Ammon's horn (tissue), 1 donor: ENCODE results near the gene CCDC32.

Experiments
- DNase-seq: peaks from one replicate; pipeline ENCODE4 v3.0.0-alpha.2; 2016; ENCODE audit warnings: low spot score

CCDC32 gene

GRCh38 chr15:40567111-40567510, 2.3 kb upstream of the CCDC32 start:
- no peak for DNase-seq

- no peak for DNase-seq
These were observed 744 bp upstream of the CCDC32 start for GRCh38 chr15:40565333-40566238.

- DNase-seq = no peak
These were observed 1.4 kb downstream of the CCDC32 start for GRCh38 chr15:40563426-40563825.

- no peak for DNase-seq
These were observed 2.2 kb downstream of the CCDC32 start for GRCh38 chr15:40562691-40563090.

DNA sequence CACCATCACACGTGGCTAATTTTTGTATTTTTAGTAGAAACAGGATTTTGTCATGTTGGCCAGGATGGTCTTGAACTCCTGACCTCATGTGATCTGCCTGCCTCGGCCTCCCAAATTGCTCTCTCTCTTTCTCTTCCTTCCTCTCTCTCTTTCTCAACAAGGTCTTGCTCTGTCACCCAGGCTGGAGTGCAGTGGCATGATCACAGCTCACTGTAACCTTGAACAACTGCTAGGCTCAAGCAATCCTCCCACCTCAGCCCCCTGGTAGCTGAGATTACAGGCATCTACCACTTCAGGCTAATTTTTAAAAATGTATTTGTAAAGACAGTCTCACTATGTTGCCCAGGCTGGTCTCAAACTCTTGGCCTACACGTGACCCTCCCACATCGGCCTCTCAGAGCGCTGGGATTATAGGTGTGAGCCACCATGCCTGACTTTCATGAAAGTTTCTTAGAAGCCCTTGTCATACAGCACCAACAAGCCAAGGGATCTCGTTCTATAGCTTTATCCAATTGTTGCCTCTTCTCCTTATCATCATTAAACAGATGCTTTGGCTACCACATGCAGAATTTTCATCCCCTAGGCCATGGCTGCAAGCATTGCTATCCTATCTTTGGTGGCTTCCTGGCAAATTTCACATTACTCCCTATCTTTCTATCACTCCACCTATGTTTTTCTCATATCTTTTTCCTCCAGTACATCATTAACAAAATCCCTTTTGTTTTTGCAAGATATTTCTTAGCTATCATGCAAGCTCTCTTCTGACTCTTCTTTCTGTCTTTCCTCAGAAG, 5.7 kb downstream of the CCDC32 start:
- DNase-seq = no peak

GRCh38 chr15:40555876-40556275, 9.0 kb downstream of the CCDC32 start:
- no peak for DNase-seq

DNA sequence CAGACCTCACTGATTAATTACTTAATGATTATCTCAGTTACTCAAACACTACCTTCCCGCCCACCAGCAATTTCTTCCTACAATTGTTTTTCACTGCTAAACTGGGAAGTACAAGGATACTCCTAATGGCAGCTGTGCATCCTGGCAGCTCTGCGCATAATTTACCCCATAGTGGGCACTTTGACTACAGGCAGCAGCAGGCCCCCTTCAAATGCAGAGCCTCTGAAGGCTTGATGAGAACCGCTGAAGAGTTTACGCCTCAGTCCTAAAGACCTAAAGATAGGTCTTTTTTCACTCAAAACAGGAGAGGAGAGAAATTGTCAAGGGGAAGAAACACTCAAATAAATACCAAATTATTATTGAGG, 10.7 kb downstream of the CCDC32 start:
- no peak for DNase-seq

- DNase-seq = no peak
These were observed 14.4 kb downstream of the CCDC32 start for GRCh38 chr15:40550341-40551037.

- DNase-seq = no peak
These were observed 14.9 kb downstream of the CCDC32 start for GRCh38 chr15:40549894-40550293.

DNA sequence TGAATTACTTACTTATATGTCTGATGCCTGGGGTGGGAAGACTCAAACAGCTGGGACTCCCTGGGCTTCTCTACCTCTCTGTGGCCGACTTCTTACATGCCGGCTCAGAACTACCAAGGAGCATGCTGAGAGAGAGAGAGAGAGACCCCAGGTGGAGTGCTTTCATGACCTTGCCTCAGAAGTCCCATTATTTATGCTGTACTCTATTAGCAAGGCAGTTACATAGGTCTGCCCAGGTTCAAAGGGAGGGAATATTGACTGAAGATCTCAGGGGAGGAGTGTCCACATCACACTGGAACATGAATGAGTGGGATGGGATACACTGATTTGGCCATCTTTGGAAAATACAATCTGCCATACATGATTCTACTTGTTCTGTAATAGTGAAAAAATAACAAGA, 16.2 kb downstream of the CCDC32 start:
- no peak for DNase-seq

- DNase-seq = no peak
These were observed 19.4 kb downstream of the CCDC32 start for GRCh38 chr15:40545457-40545856.

DNA sequence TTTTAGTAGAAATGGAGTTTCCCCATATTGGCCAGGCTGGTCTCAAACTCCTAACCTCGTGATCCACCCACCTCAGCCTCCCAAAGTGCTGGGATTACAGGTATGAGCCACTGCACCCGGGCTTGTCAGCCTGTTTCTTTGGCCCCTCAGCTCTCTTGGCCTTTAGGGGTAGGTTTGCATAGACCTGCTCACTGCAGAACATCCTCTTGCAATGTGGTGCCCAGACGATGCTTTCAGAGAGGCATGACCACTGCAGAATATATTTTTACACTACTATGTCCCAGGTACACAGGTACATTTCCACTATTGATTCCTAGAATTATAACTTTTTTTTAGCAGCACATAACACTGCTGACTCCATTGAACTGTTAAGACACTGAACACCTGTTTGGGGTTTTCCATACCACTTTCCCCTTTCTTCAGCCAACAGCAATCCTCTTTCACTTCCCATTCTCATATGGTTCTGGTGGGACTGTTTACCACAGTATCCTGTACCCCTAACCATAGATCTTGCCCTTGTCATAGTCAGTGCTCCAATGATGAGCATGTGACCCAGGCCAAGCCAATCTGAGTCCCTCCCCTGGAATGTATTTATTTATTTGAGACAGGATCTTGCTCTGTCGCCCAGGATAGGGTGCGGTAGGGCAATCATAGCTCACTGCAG, 21.1 kb downstream of the CCDC32 start:
- DNase-seq = no peak

DNA sequence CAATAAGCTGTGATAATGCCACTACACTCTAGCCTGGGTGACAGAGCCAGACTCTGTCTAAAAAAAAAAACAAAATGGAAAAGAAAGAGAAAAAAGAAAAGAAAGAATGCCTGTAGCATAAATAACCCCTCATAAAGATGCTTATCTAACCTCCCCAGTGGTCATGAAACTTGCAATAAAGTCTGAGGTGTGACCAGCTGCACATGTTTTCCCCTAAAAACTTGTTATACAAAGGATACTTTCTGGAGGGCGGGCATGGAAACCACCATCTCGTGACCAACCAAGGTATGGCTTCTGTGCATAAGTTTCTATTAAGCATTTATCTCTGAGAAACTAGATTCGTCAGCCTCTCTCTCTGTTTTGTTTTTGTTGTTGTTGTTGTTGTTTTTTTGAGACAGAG, 21.8 kb downstream of the CCDC32 start:
- no peak for DNase-seq

DNA sequence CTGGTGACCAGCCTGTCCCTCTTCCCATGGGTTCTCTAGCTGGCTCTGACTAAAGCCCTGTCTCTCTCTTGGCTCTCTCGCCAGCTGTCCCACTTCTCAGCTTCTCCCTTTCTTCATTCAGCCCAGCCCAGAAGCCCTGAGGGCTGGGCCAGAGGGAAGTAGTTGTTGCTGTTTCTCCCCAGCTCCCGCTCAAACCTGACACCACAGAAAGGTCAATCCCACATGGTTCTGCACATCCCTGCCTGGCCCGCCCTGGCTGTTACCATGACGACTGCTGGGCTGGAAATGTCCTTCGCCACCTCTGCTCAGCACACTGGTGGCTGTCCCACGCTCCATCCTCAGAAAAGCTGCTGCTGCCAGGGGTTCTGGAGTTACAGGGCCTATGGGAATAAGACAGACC, 25.9 kb downstream of the CCDC32 start:
- no peak for DNase-seq

DNA sequence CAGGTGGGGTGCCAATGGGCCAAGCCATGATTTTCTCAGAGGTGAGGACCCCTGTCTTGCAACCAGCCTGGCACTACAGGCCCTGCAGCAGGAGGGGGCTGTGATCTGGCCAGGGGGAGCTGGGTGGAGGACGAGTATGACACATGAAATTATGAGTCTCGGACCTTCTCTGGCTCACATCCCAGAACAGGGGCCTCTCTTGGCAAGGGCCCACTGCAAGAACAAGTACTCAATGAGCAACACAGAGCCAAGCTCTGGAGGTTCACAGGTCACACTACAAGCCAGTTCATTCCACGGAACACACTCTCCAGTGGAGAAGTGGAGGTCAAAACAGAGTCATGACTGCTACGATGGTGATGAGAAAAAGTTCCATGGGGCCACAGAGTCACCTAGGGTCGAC, 28.3 kb downstream of the CCDC32 start:
- DNase-seq = no peak

DNA sequence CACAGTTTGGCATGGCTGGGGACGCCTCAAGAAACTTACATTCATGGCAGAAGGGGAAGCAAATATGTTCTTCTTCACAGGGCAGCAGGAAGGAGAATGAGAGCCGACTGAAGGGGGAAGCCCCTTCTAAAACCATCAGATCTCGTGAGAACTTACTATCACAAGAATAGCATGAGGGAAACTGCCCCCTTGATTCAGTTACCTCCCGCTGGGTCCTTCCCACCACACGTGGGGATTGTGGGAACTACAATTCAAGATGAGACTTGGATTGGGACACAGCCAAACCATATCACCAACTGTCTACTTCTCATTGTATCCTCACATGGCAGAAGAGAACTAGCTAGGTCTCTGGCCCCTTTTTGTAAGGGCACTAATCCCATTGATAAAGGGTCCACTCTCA, 30.5 kb downstream of the CCDC32 start:
- no peak for DNase-seq

DNA sequence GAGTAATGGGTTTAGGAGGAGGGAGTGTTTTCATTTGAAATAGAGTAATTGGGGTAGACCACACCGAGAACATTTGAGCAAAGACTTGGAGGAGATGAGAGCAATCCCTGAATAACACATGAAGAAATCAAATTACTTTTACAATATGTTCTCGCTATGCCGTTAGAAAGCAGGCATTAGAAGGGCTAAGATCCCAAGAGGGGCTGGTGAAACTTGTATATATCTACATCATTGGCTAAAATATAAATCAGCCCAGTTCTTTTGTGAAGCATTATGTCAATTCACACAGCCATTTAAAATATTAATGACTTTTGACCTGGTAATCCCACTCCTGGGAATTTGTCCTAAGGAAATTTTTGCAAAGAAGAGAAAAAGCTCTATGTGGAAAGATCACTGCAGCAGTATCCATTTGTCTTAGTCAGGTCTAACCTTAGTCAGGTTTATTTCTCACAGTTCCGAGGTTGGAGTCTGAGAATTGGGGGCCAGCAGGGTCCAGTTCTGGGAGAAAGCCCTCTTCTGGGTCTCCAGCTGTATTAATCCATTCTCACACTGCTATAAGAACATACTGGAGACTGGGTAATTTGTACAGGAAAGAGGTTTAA, 31.0 kb downstream of the CCDC32 start:
- DNase-seq = no peak

GRCh38 chr15:40528801-40529200, 36.0 kb downstream of the CCDC32 start:
- no peak for DNase-seq

- no peak for DNase-seq
These were observed 39.0 kb downstream of the CCDC32 start for GRCh38 chr15:40525855-40526254.

DNA sequence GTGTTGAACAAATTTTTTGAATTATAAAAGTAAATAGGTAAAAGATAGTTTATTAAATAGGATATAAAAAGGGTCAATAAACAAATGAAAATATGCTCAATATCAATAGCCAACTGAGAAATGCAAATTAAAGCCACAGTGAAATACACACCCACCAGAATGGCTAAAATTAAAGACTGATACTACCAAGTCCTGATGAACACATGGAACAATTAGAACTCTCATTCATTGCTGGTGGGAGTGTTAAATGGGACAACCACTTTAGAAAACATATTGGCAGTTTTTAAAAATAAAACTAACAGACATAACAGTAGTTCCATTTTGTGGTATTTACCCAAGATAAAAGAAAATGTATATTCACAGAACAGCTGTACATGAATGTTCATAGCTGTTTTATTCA, 41.2 kb downstream of the CCDC32 start:
- DNase-seq = no peak

- no peak for DNase-seq
These were observed 48.5 kb downstream of the CCDC32 start for GRCh38 chr15:40516322-40516721.

GRCh38 chr15:40513609-40514008, 51.2 kb downstream of the CCDC32 start:
- DNase-seq = no peak
